A172 (cell line): ENCODE data around the gene DNMT1. TPM values are rescaled to one million over a fixed set of nuclear protein-coding genes. Genes with fewer than 3 reads are reported as not detected.
"Not testable (repeated sequence)": the region's sequence is repeated elsewhere in the genome, so short reads cannot be mapped to it uniquely, and the experiment has no call there.

ENCODE experiments used
- DNase-seq: peaks from one replicate; pipeline ENCODE4 v3.0.0-alpha.2; 2015; ENCODE audit warnings: low spot score
- total RNA-seq: library from RNA; depleted of rRNA; stranded (reverse); fragments of >200 nt; shearing (Covaris generic); gene quantifications from 2 replicates; pipeline ENCODE4 v1.2.3, GENCODE V29; 2014

DNMT1 gene
- total RNA-seq, 1 experiment from 2014 or later: 132 TPM

- no peak for DNase-seq
Measured at GRCh38 chr19:10183926-10184325, 10.8 kb downstream of the DNMT1 start.

- DNase-seq: no peak
Measured at GRCh38 chr19:10182847-10183246, 11.9 kb downstream of the DNMT1 start.

- no peak for DNase-seq
Measured at GRCh38 chr19:10182076-10182475, 12.7 kb downstream of the DNMT1 start.

- DNase-seq: no peak
Measured at GRCh38 chr19:10180459-10180858, 14.3 kb downstream of the DNMT1 start.

GRCh38 chr19:10180024-10180423, 14.7 kb downstream of the DNMT1 start:
- not testable (repeated sequence) for DNase-seq

- DNase-seq: peak; percentile 56
Measured at GRCh38 chr19:10173527-10173926, 21.2 kb downstream of the DNMT1 start.

- DNase-seq: no peak
Measured at GRCh38 chr19:10168386-10168948, 26.3 kb downstream of the DNMT1 start.

- no peak for DNase-seq
Measured at GRCh38 chr19:10167459-10167858, 27.3 kb downstream of the DNMT1 start.

- DNase-seq: not testable (repeated sequence)
Measured at GRCh38 chr19:10166501-10166900, 28.3 kb downstream of the DNMT1 start.

- no peak for DNase-seq
Measured at GRCh38 chr19:10166046-10166445, 28.7 kb downstream of the DNMT1 start.

GRCh38 chr19:10163536-10163935, 31.2 kb downstream of the DNMT1 start:
- no peak for DNase-seq

- DNase-seq: no peak
Measured at GRCh38 chr19:10159610-10160009, 35.1 kb downstream of the DNMT1 start.

- DNase-seq: no peak
Measured at GRCh38 chr19:10158485-10158884, 36.3 kb downstream of the DNMT1 start.

GRCh38 chr19:10158071-10158470, 36.7 kb downstream of the DNMT1 start:
- no peak for DNase-seq

- DNase-seq: peak; percentile 8
Measured at GRCh38 chr19:10155839-10156238, 38.9 kb downstream of the DNMT1 start.

- DNase-seq: no peak
Measured at GRCh38 chr19:10152100-10152499, 42.7 kb downstream of the DNMT1 start.

GRCh38 chr19:10151521-10151920, 43.2 kb downstream of the DNMT1 start:
- DNase-seq: no peak

- DNase-seq: no peak
Measured at GRCh38 chr19:10149427-10149826, 45.3 kb downstream of the DNMT1 start.

- no peak for DNase-seq
Measured at GRCh38 chr19:10146142-10146541, 48.6 kb downstream of the DNMT1 start.

- no peak for DNase-seq
Measured at GRCh38 chr19:10145031-10145430, 49.7 kb downstream of the DNMT1 start.

GRCh38 chr19:10144361-10144760, 50.4 kb downstream of the DNMT1 start:
- DNase-seq: no peak

GRCh38 chr19:10143681-10144080, 51.1 kb downstream of the DNMT1 start:
- no peak for DNase-seq

- DNase-seq: no peak
Measured at GRCh38 chr19:10142701-10143375, 51.9 kb downstream of the DNMT1 start.

GRCh38 chr19:10141973-10142372, 52.8 kb downstream of the DNMT1 start:
- no peak for DNase-seq
